HUDEP-2 (cell line): ENCODE data around the gene CECR2.
"Not testable (repeated sequence)": the region's sequence is repeated elsewhere in the genome, so short reads cannot be mapped to it uniquely, and the experiment has no call there.

Experiments used
- DNase-seq, 76 experiments: peaks; one replicate each; lab custom pipeline; 2025; ENCODE audit not compliant: unreplicated experiment in 76 of 76; lab: John Stamatoyannopoulos, UW

CECR2 gene

GRCh38 chr22:17400305-17400704 lies 31.0 kb downstream of the CECR2 start:
- no peak for DNase-seq

GRCh38 chr22:17401728-17402127 lies 32.5 kb downstream of the CECR2 start:
- DNase-seq, result no peak

GRCh38 chr22:17402293-17402692 lies 33.0 kb downstream of the CECR2 start:
- no peak for DNase-seq

- no peak for DNase-seq
Observed at GRCh38 chr22:17403906-17404305, 34.6 kb downstream of the CECR2 start.

GRCh38 chr22:17407643-17408042 lies 38.4 kb downstream of the CECR2 start:
- no peak for DNase-seq

GRCh38 chr22:17410576-17410975 lies 41.3 kb downstream of the CECR2 start:
- no peak for DNase-seq

- DNase-seq, result no peak
Observed at GRCh38 chr22:17411213-17411612, 42.0 kb downstream of the CECR2 start.

- no peak for DNase-seq
Observed at GRCh38 chr22:17412232-17412631, 43.0 kb downstream of the CECR2 start.

- DNase-seq, result no peak
Observed at GRCh38 chr22:17418890-17419324, 49.6 kb downstream of the CECR2 start.

- DNase-seq, result no peak
Observed at GRCh38 chr22:17419348-17419747, 50.1 kb downstream of the CECR2 start.

GRCh38 chr22:17422736-17423343 lies 53.6 kb downstream of the CECR2 start:
- no peak for DNase-seq

- no peak for DNase-seq
Observed at GRCh38 chr22:17423616-17424015, 54.4 kb downstream of the CECR2 start.

GRCh38 chr22:17427528-17427927 lies 58.3 kb downstream of the CECR2 start:
- not testable (repeated sequence) for DNase-seq

GRCh38 chr22:17429516-17429915 lies 60.3 kb downstream of the CECR2 start:
- DNase-seq, result no peak

- DNase-seq, result no peak
Observed at GRCh38 chr22:17430412-17430811, 61.2 kb downstream of the CECR2 start.

- DNase-seq, result no peak
Observed at GRCh38 chr22:17431179-17431578, 61.9 kb downstream of the CECR2 start.

GRCh38 chr22:17434856-17435255 lies 65.6 kb downstream of the CECR2 start:
- DNase-seq, result no peak

- no peak for DNase-seq
Observed at GRCh38 chr22:17435375-17435774, 66.1 kb downstream of the CECR2 start.

GRCh38 chr22:17436382-17436980 lies 67.2 kb downstream of the CECR2 start:
- no peak for DNase-seq

GRCh38 chr22:17436981-17437412 lies 67.7 kb downstream of the CECR2 start:
- DNase-seq, result no peak

GRCh38 chr22:17438026-17438425 lies 68.8 kb downstream of the CECR2 start:
- no peak for DNase-seq

GRCh38 chr22:17441326-17441725 lies 72.1 kb downstream of the CECR2 start:
- no peak for DNase-seq
